OCI-LY1 (cell line): ENCODE measurements around the gene ABTB2.

ENCODE experiments used
- H2AFZ ChIP-seq: fragments of 200-600 bp; sonication (generic), shearing (Covaris generic); 2 replicates; pipeline ENCODE4 v1.6.0; 2014; ENCODE audit warnings: antibody characterized with exemption, mild to moderate bottlenecking, low read length
- H3F3A ChIP-seq: fragments of 200-600 bp; sonication (generic), shearing (Covaris generic); 2 replicates; pipeline ENCODE4 v1.6.0; 2014; ENCODE audit warnings: mild to moderate bottlenecking, antibody characterized with exemption, low read length, moderate library complexity; ENCODE audit not compliant: insufficient read depth
- H3K27ac ChIP-seq: fragments of 200-600 bp; sonication (generic); 2 replicates; pipeline ENCODE4 v1.5.1; 2014; ENCODE audit warnings: low read length, mixed run types, mild to moderate bottlenecking, low read depth; ENCODE audit not compliant: poor library complexity, severe bottlenecking
- H3K27me3 ChIP-seq: fragments of 200-600 bp; sonication (generic); 2 replicates; pipeline ENCODE4 v1.6.0; 2014; ENCODE audit warnings: antibody characterized with exemption, mild to moderate bottlenecking, low read length, moderate library complexity; ENCODE audit not compliant: insufficient read depth
- H3K36me3 ChIP-seq: fragments of 200-600 bp; sonication (generic); 2 replicates; pipeline ENCODE4 v1.6.1; 2014; ENCODE audit warnings: mild to moderate bottlenecking, antibody characterized with exemption, low read length, moderate library complexity, mixed read lengths; ENCODE audit not compliant: insufficient read depth
- H3K4me1 ChIP-seq: fragments of 200-600 bp; sonication (generic); 2 replicates; pipeline ENCODE4 v1.5.1; 2014; ENCODE audit warnings: mild to moderate bottlenecking, low read length, moderate library complexity; ENCODE audit not compliant: insufficient read depth, severe bottlenecking
- H3K4me2 ChIP-seq: fragments of 200-600 bp; sonication (generic), shearing (Covaris generic); 2 replicates; pipeline ENCODE4 v1.6.1; 2014; ENCODE audit warnings: low read length
- H3K4me3 ChIP-seq: fragments of 200-600 bp; sonication (generic); 2 replicates; pipeline ENCODE4 v1.5.1; 2014; ENCODE audit warnings: low read length, low read depth, mild to moderate bottlenecking, mixed read lengths; ENCODE audit not compliant: poor library complexity, severe bottlenecking
- H3K79me2 ChIP-seq: fragments of 200-600 bp; shearing (Covaris generic); 2 replicates; pipeline ENCODE4 v1.6.1; 2016; ENCODE audit warnings: mixed run types, low read length, mixed read lengths; ENCODE audit not compliant: insufficient read depth
- H3K9ac ChIP-seq: fragments of 200-600 bp; sonication (generic), shearing (Covaris generic); 2 replicates; pipeline ENCODE4 v1.6.1; 2014; ENCODE audit warnings: mild to moderate bottlenecking, low read length, mixed read lengths
- H3K9me2 ChIP-seq: fragments of 200-600 bp; sonication (generic), shearing (Covaris generic); 2 replicates; pipeline ENCODE4 v1.6.1; 2014; ENCODE audit warnings: low read depth, mild to moderate bottlenecking, low read length, mixed read lengths
- H3K9me3 ChIP-seq: fragments of 200-600 bp; shearing (Covaris generic); 2 replicates; pipeline ENCODE4 v1.6.1; 2014; ENCODE audit warnings: low read length, mixed read lengths
- H4K20me1 ChIP-seq: fragments of 200-600 bp; sonication (generic), shearing (Covaris generic); 2 replicates; pipeline ENCODE4 v1.6.0; 2016; ENCODE audit warnings: mild to moderate bottlenecking, low read length; ENCODE audit not compliant: insufficient read depth
- CTCF ChIP-seq: fragments of 200-600 bp; sonication (generic), shearing (Covaris generic); IDR thresholded peaks from 2 replicates; pipeline ENCODE4 v1.5.1; 2017; ENCODE audit warnings: mild to moderate bottlenecking, antibody characterized with exemption, low read length, moderate library complexity, mixed read lengths
- EZH2 ChIP-seq: fragments of 200-600 bp; sonication (generic), shearing (Covaris generic); IDR thresholded peaks from 2 replicates; pipeline ENCODE4 v1.8.0; 2017; ENCODE audit warnings: borderline replicate concordance, mixed run types, mild to moderate bottlenecking, antibody characterized with exemption, low read length, moderate library complexity, mixed read lengths

Gene ABTB2

GRCh38 chr11:34298871-34299270 lies 58.9 kb downstream of the ABTB2 start:
- no peaks in the 10 kb centered on the region for H3K9me3 ChIP-seq
- H3K36me3 ChIP-seq = no peaks in the 10 kb centered on the region
- H3F3A ChIP-seq = no peaks in the 10 kb centered on the region
- H4K20me1 ChIP-seq = no peaks in the 10 kb centered on the region
- H3K27ac ChIP-seq = no peak overlapping the region
- H3K9ac ChIP-seq = no peak overlapping the region
- no peaks in the 10 kb centered on the region for H3K79me2 ChIP-seq
- H3K4me3 ChIP-seq = no peak overlapping the region
- H3K4me2 ChIP-seq = no peak overlapping the region
- 0 out of 2 replicates have a peak, but pooled peaks cover 6% of the 10 kb centered on the region for H3K27me3 ChIP-seq
- TF ChIP-seq CTCF = no peak
- no peak for TF ChIP-seq EZH2
- no peaks in the 10 kb centered on the region for H3K4me1 ChIP-seq
- no peak overlapping the region for H2AFZ ChIP-seq
- no peaks in the 10 kb centered on the region for H3K9me2 ChIP-seq

GRCh38 chr11:34296412-34296811 lies 61.4 kb downstream of the ABTB2 start:
- Histone ChIP-seq H3K9ac (no peak overlapping the region), H3K4me1 (no peaks in the 10 kb centered on the region), H2AFZ (no peak overlapping the region), H3F3A (no peaks in the 10 kb centered on the region), H3K9me3 (no peaks in the 10 kb centered on the region), H3K4me3 (no peak overlapping the region), H3K27ac (no peak overlapping the region), H3K4me2 (no peak overlapping the region), H3K79me2 (no peaks in the 10 kb centered on the region), H3K36me3 (no peaks in the 10 kb centered on the region), H4K20me1 (no peaks in the 10 kb centered on the region), H3K9me2 (no peaks in the 10 kb centered on the region), H3K27me3 (0 out of 2 replicates have a peak, but pooled peaks cover 6% of the 10 kb centered on the region)
- TF ChIP-seq EZH2 = no peak
- no peak for TF ChIP-seq CTCF

GRCh38 chr11:34292546-34292945 lies 65.3 kb downstream of the ABTB2 start:
- no peak overlapping the region for H3K27ac ChIP-seq
- H3K79me2 ChIP-seq = no peaks in the 10 kb centered on the region
- TF ChIP-seq CTCF (no peak), EZH2 (no peak)
- no peaks in the 10 kb centered on the region for H3K36me3 ChIP-seq
- no peaks in the 10 kb centered on the region for H3K9me3 ChIP-seq
- no peaks in the 10 kb centered on the region for H4K20me1 ChIP-seq
- H3K27me3 ChIP-seq = no peaks in the 10 kb centered on the region
- no peak overlapping the region for H3K4me2 ChIP-seq
- H3K4me1 ChIP-seq = no peaks in the 10 kb centered on the region
- no peak overlapping the region for H3K4me3 ChIP-seq
- H2AFZ ChIP-seq = no peak overlapping the region
- H3K9me2 ChIP-seq = no peaks in the 10 kb centered on the region
- no peak overlapping the region for H3K9ac ChIP-seq
- H3F3A ChIP-seq = no peaks in the 10 kb centered on the region
